ENCODE data around the gene MED16.
"Not testable (repeated sequence)": the region's sequence is repeated elsewhere in the genome, so short reads cannot be mapped to it uniquely, and the experiment has no call there.

MED16 gene

GRCh38 chr19:885536-886224, 7.3 kb downstream of the MED16 start:
- WGBS, 2 experiments, result 97% methylated on average over 64 of the region's 64 CpGs
- H3K9me3 ChIP-seq (ENCODE audit: control insufficient read depth, low read length), result no peaks in the 10 kb centered on the region
- no peak overlapping the region for H3K27ac ChIP-seq (ENCODE audit: insufficient read depth, low read depth, low read length, poor library complexity, severe bottlenecking)
- no peak overlapping the region for H3K4me3 ChIP-seq (ENCODE audit: insufficient read depth, low read depth, low read length)
- H3K4me1 ChIP-seq (ENCODE audit: control insufficient read depth, insufficient read depth, low read length), result no peaks in the 10 kb centered on the region
- no peaks in the 10 kb centered on the region for H3K27me3 ChIP-seq (ENCODE audit: control insufficient read depth, insufficient read depth, low read length, poor library complexity, severe bottlenecking)
- peaks cover 60% of the 10 kb centered on the region for H3K36me3 ChIP-seq (ENCODE audit: control insufficient read depth, insufficient read depth, low read length)

- Histone ChIP-seq H3K36me3 (ENCODE audit: control insufficient read depth, insufficient read depth, low read length) (peaks cover 62% of the 10 kb centered on the region), H3K4me3 (ENCODE audit: insufficient read depth, low read depth, low read length) (no peak overlapping the region), H3K27ac (ENCODE audit: insufficient read depth, low read depth, low read length, poor library complexity, severe bottlenecking) (no peak overlapping the region), H3K27me3 (ENCODE audit: control insufficient read depth, insufficient read depth, low read length, poor library complexity, severe bottlenecking) (no peaks in the 10 kb centered on the region), H3K4me1 (ENCODE audit: control insufficient read depth, insufficient read depth, low read length) (no peaks in the 10 kb centered on the region), H3K9me3 (ENCODE audit: control insufficient read depth, low read length) (no peaks in the 10 kb centered on the region)
- 94 to 96% methylated on average over 51 of the region's 51 CpGs for WGBS, 2 experiments
These were observed 8.4 kb downstream of the MED16 start for GRCh38 chr19:884420-885211.

GRCh38 chr19:883661-884211, 9.3 kb downstream of the MED16 start:
- Histone ChIP-seq H3K27me3 (ENCODE audit: control insufficient read depth, insufficient read depth, low read length, poor library complexity, severe bottlenecking) (no peaks in the 10 kb centered on the region), H3K4me3 (ENCODE audit: insufficient read depth, low read depth, low read length) (no peak overlapping the region), H3K4me1 (ENCODE audit: control insufficient read depth, insufficient read depth, low read length) (no peaks in the 10 kb centered on the region), H3K27ac (ENCODE audit: insufficient read depth, low read depth, low read length, poor library complexity, severe bottlenecking) (no peak overlapping the region), H3K9me3 (ENCODE audit: control insufficient read depth, low read length) (no peaks in the 10 kb centered on the region), H3K36me3 (ENCODE audit: control insufficient read depth, insufficient read depth, low read length) (peaks cover 64% of the 10 kb centered on the region)
- WGBS, 2 experiments, result 93 to 94% methylated on average over 22 of the region's 22 CpGs

- no peaks in the 10 kb centered on the region for H3K27me3 ChIP-seq (ENCODE audit: control insufficient read depth, insufficient read depth, low read length, poor library complexity, severe bottlenecking)
- H3K4me3 ChIP-seq (ENCODE audit: insufficient read depth, low read depth, low read length), result no peak overlapping the region
- no peaks in the 10 kb centered on the region for H3K9me3 ChIP-seq (ENCODE audit: control insufficient read depth, low read length)
- 95 to 96% methylated on average over 22 to 30 of the region's 30 CpGs for WGBS, 2 experiments
- H3K27ac ChIP-seq (ENCODE audit: insufficient read depth, low read depth, low read length, poor library complexity, severe bottlenecking), result no peak overlapping the region
- H3K36me3 ChIP-seq (ENCODE audit: control insufficient read depth, insufficient read depth, low read length), result peaks cover 60% of the 10 kb centered on the region
- no peaks in the 10 kb centered on the region for H3K4me1 ChIP-seq (ENCODE audit: control insufficient read depth, insufficient read depth, low read length)
These were observed 10.0 kb downstream of the MED16 start for GRCh38 chr19:882871-883497.

- Histone ChIP-seq H3K4me1 (ENCODE audit: control insufficient read depth, insufficient read depth, low read length) (no peaks in the 10 kb centered on the region), H3K36me3 (ENCODE audit: control insufficient read depth, insufficient read depth, low read length) (peaks cover 56% of the 10 kb centered on the region)
- 96% methylated on average over 34 of the region's 34 CpGs for WGBS, 2 experiments
These were observed 11.5 kb downstream of the MED16 start for GRCh38 chr19:881385-882071.

GRCh38 chr19:879711-880438, 13.1 kb downstream of the MED16 start:
- H3K4me3 ChIP-seq (ENCODE audit: insufficient read depth, low read depth, low read length), result no peak overlapping the region
- peaks cover 56% of the 10 kb centered on the region for H3K36me3 ChIP-seq (ENCODE audit: control insufficient read depth, insufficient read depth, low read length)
- no peaks in the 10 kb centered on the region for H3K9me3 ChIP-seq (ENCODE audit: control insufficient read depth, low read length)
- H3K27me3 ChIP-seq (ENCODE audit: control insufficient read depth, insufficient read depth, low read length, poor library complexity, severe bottlenecking), result no peaks in the 10 kb centered on the region
- WGBS, 2 experiments, result 91% methylated on average over 37 of the region's 37 CpGs
- no peaks in the 10 kb centered on the region for H3K4me1 ChIP-seq (ENCODE audit: control insufficient read depth, insufficient read depth, low read length)
- H3K27ac ChIP-seq (ENCODE audit: insufficient read depth, low read depth, low read length, poor library complexity, severe bottlenecking), result no peak overlapping the region

More at GRCh38 chr19:881385-882071, 11.5 kb downstream of the MED16 start:
- H3K27me3 ChIP-seq (ENCODE audit: control insufficient read depth, insufficient read depth, low read length, poor library complexity, severe bottlenecking), result no peaks in the 10 kb centered on the region
- no peak overlapping the region for H3K27ac ChIP-seq (ENCODE audit: insufficient read depth, low read depth, low read length, poor library complexity, severe bottlenecking)
- H3K4me3 ChIP-seq (ENCODE audit: insufficient read depth, low read depth, low read length), result no peak overlapping the region
- H3K9me3 ChIP-seq (ENCODE audit: control insufficient read depth, low read length), result no peaks in the 10 kb centered on the region

GRCh38 chr19:878751-879561, 14.0 kb downstream of the MED16 start:
- 87 to 88% methylated on average over 24 of the region's 24 CpGs for WGBS, 2 experiments
- not testable (repeated sequence) for H3K27me3 ChIP-seq (ENCODE audit: control insufficient read depth, insufficient read depth, low read length, poor library complexity, severe bottlenecking); H3K4me3 ChIP-seq (ENCODE audit: insufficient read depth, low read depth, low read length); H3K27ac ChIP-seq (ENCODE audit: insufficient read depth, low read depth, low read length, poor library complexity, severe bottlenecking); H3K4me1 ChIP-seq (ENCODE audit: control insufficient read depth, insufficient read depth, low read length); H3K9me3 ChIP-seq (ENCODE audit: control insufficient read depth, low read length)
- H3K36me3 ChIP-seq (ENCODE audit: control insufficient read depth, insufficient read depth, low read length), result peaks cover 52% of the 10 kb centered on the region

- not testable (repeated sequence) for H3K9me3 ChIP-seq (ENCODE audit: control insufficient read depth, low read length); H3K27ac ChIP-seq (ENCODE audit: insufficient read depth, low read depth, low read length, poor library complexity, severe bottlenecking); H3K4me3 ChIP-seq (ENCODE audit: insufficient read depth, low read depth, low read length); H3K27me3 ChIP-seq (ENCODE audit: control insufficient read depth, insufficient read depth, low read length, poor library complexity, severe bottlenecking); H3K4me1 ChIP-seq (ENCODE audit: control insufficient read depth, insufficient read depth, low read length)
- 83 to 85% methylated on average over 22 to 23 of the region's 23 CpGs for WGBS, 2 experiments
- peaks cover 45% of the 10 kb centered on the region for H3K36me3 ChIP-seq (ENCODE audit: control insufficient read depth, insufficient read depth, low read length)
These were observed 14.9 kb downstream of the MED16 start for GRCh38 chr19:877992-878660.
